GM23338 (cell line): ENCODE results near the gene GALNT5. TPM values are rescaled to one million over a fixed set of nuclear protein-coding genes. Genes with fewer than 3 reads are reported as not detected.

Source experiments
- ATAC-seq: fragments of 200-7000 bp; cut with Tn5 transposase; 3 replicates; pipeline ENCODE4 v1.9.1; 2020
- DNase-seq: peaks from one replicate; pipeline ENCODE4 v3.0.0-alpha.2; 2015; ENCODE audit warnings: low spot score
- H2AFZ ChIP-seq: fragments of 200-600 bp; sonication (generic); 2 replicates; pipeline ENCODE4 v1.8.0; 2016; ENCODE audit warnings: antibody characterized with exemption, mild to moderate bottlenecking, moderate library complexity
- H3F3A ChIP-seq: fragments of 200-600 bp; sonication (generic); replicated peaks from 2 replicates; pipeline ENCODE4 v1.8.0; 2017; ENCODE audit warnings: antibody characterized with exemption, mixed run types, low read depth
- H3K27ac ChIP-seq: fragments of 200-600 bp; sonication (generic); 2 replicates; pipeline ENCODE4 v1.6.1; 2016; ENCODE audit warnings: low read depth
- H3K27me3 ChIP-seq: fragments of 200-600 bp; sonication (generic); 2 replicates; pipeline ENCODE4 v1.8.0; 2016; ENCODE audit warnings: mild to moderate bottlenecking, mixed run types, moderate library complexity; ENCODE audit not compliant: insufficient read depth
- H3K36me3 ChIP-seq: fragments of 200-600 bp; sonication (generic); 2 replicates; pipeline ENCODE4 v1.8.0; 2016; ENCODE audit warnings: mild to moderate bottlenecking; ENCODE audit not compliant: insufficient read depth
- H3K4me1 ChIP-seq: fragments of 200-600 bp; sonication (generic); 2 replicates; pipeline ENCODE4 v1.8.0; 2016; ENCODE audit warnings: mild to moderate bottlenecking, moderate library complexity; ENCODE audit not compliant: insufficient read depth
- H3K4me2 ChIP-seq: fragments of 200-600 bp; sonication (generic); 2 replicates; pipeline ENCODE4 v1.7.1; 2017; ENCODE audit warnings: mixed run types
- H3K4me3 ChIP-seq: fragments of 200-600 bp; sonication (generic); 2 replicates; pipeline ENCODE4 v1.6.1; 2016; ENCODE audit warnings: mixed run types
- H3K79me2 ChIP-seq: fragments of 200-600 bp; sonication (generic); replicated peaks from 2 replicates; pipeline ENCODE4 v1.8.0; 2017; ENCODE audit warnings: mild to moderate bottlenecking; ENCODE audit not compliant: insufficient read depth
- H3K9me2 ChIP-seq: fragments of 200-600 bp; sonication (generic); 2 replicates; pipeline ENCODE4 v1.8.0; 2017; ENCODE audit not compliant: insufficient read depth
- H4K20me1 ChIP-seq: fragments of 200-600 bp; sonication (generic); replicated peaks from 2 replicates; pipeline ENCODE4 v1.8.0; 2017; ENCODE audit warnings: mild to moderate bottlenecking; ENCODE audit not compliant: insufficient read depth
- H3K27ac Mint-ChIP-seq: 2 replicates; pipeline ENCODE4 v1.8.0; 2020; ENCODE audit warnings: inconsistent platforms, mild to moderate bottlenecking, moderate library complexity, mixed read lengths
- H3K27me3 Mint-ChIP-seq: 3 replicates; pipeline ENCODE4 v1.8.0; 2022; ENCODE audit warnings: low read depth, mild to moderate bottlenecking, moderate library complexity, mixed read lengths, inconsistent platforms; ENCODE audit not compliant: insufficient read depth, poor library complexity
- H3K36me3 Mint-ChIP-seq: 3 replicates; pipeline ENCODE4 v1.8.0; 2021; ENCODE audit warnings: low read depth, mild to moderate bottlenecking, inconsistent platforms, moderate library complexity, mixed read lengths
- H3K4me1 Mint-ChIP-seq: 3 replicates; pipeline ENCODE4 v1.8.0; 2020; ENCODE audit warnings: mild to moderate bottlenecking, inconsistent platforms, mixed read lengths
- H3K4me3 Mint-ChIP-seq: 3 replicates; pipeline ENCODE4 v1.8.0; 2021; ENCODE audit warnings: moderate library complexity, mild to moderate bottlenecking, inconsistent platforms, mixed read lengths
- H3K9me3 Mint-ChIP-seq: 3 replicates; pipeline ENCODE4 v1.8.0; 2020; ENCODE audit warnings: moderate library complexity, mild to moderate bottlenecking, inconsistent platforms, mixed read lengths
- CREB1 ChIP-seq: fragments of 250-450 bp; sonication (Bioruptor Pico); IDR thresholded peaks from 2 replicates; pipeline ENCODE4 v1.5.0; 2020; ENCODE audit warnings: low read depth, mild to moderate bottlenecking, moderate library complexity
- EZH2 ChIP-seq: fragments of 200-600 bp; sonication (generic); IDR thresholded peaks from one replicate; pipeline ENCODE4 v1.8.0; 2017; ENCODE audit warnings: antibody characterized with exemption, mild to moderate bottlenecking, low read depth; ENCODE audit not compliant: unreplicated experiment
- EZH2phosphoT487 ChIP-seq: fragments of 200-600 bp; sonication (generic); IDR thresholded peaks from one replicate; pipeline ENCODE4 v1.8.1; 2018; ENCODE audit warnings: antibody characterized with exemption; ENCODE audit not compliant: unreplicated experiment
- JUNB ChIP-seq: IDR thresholded peaks from one replicate; pipeline ENCODE4 v1.6.1; 2016; ENCODE audit warnings: antibody characterized with exemption; ENCODE audit not compliant: unreplicated experiment
- NANOG ChIP-seq: IDR thresholded peaks from 2 replicates; pipeline ENCODE4 v1.6.1; 2016; ENCODE audit warnings: antibody characterized with exemption, borderline replicate concordance
- STAT1 ChIP-seq: IDR thresholded peaks from one replicate; pipeline ENCODE4 v1.6.1; 2016; ENCODE audit warnings: antibody characterized with exemption; ENCODE audit not compliant: unreplicated experiment
- ZNF114 ChIP-seq: fragments of 250-450 bp; sonication (Bioruptor Pico); IDR thresholded peaks from 2 replicates; pipeline ENCODE4 v1.5.0; 2020; ENCODE audit warnings: mild to moderate bottlenecking, moderate library complexity
- ZNF331 ChIP-seq: fragments of 250-450 bp; sonication (Bioruptor Pico); IDR thresholded peaks from 2 replicates; pipeline ENCODE4 v1.5.0; 2020; ENCODE audit warnings: low read depth, mild to moderate bottlenecking, moderate library complexity
- polyA plus RNA-seq: library from polyadenylated mRNA; unstranded; fragments of >200 nt; fragmentation: Nextera tagmentation; extraction: Ambion mirVana; gene quantifications from 2 replicates; pipeline ENCODE4 v1.2.1, GENCODE V29; 2016
- total RNA-seq: library from RNA; depleted of rRNA; stranded (reverse); fragments of >200 nt; shearing (Covaris generic); gene quantifications from 2 replicates; pipeline ENCODE4 v1.2.3, GENCODE V29; 2014
- TF ChIP-seq, protein P1 (sequence below), 2 experiments: fragments of 200-600 bp in 1 of 2; sonication (generic) in 1 of 2; conservative IDR thresholded peaks; 2 replicates each; pipeline versions ENCODE4 v1.5.1 to v1.6.1; 2016 to 2017; ENCODE audit warnings: antibody characterized with exemption in 2 of 2, low read depth in 2 of 2, mild to moderate bottlenecking in 2 of 2, moderate library complexity in 1 of 2
- TF ChIP-seq, protein P2 (sequence below): IDR thresholded peaks from one replicate; pipeline ENCODE4 v1.6.1; 2018; ENCODE audit warnings: antibody characterized with exemption; ENCODE audit not compliant: unreplicated experiment
- TF ChIP-seq, protein P3 (sequence below): IDR thresholded peaks from 2 replicates; pipeline ENCODE4 v1.6.1; 2016; ENCODE audit warnings: antibody characterized with exemption

GALNT5 gene
- total and polyA plus RNA-seq, 2 experiments from 2014 or later: 0.05 to 0.14 TPM

DNA sequence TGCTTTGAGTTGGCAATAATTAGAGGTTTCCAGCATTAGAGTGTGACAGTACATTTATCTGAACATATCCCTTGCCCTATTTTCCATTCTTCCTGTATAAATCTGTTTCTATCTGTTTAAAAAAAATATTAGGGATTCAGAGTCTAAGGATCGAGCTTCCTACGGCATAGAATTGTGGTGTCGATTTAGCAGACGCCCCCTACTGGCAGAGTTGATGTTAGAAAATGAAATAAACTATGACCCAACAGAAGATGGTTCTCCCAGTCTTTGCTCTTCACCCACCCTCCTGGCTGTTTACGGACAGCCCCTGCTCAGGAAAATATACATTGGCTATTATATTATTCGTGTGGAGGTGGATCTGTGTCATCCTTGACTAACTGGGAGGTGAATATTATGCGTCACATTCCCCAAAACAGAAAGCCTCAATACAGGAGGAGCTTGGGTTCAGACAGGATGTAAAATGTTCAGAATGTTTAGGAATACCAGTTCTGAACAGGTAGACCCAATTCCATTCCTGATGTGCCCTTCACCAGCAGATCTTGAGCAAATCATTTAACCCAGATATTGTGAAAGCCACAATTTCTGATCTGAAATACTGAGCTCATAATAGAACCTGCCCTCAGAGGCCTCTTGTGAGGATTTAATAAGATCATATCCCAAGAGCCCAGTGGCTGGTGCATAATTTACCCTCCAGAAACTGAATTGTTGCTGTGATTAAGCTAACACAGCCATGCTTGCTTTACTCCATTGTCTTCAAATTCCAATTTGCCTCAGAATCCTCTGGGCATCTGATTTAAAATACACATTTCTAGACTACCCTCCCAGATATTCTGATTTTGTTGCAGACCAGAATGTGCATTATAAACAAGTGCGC is 78.9 kb downstream of the GALNT5 start:
- H3K27ac Mint-ChIP-seq: no peak overlapping the region
- H3K36me3 ChIP-seq: no peaks in the 10 kb centered on the region
- H3K27me3 Mint-ChIP-seq: no peaks in the 10 kb centered on the region
- no peak overlapping the region for H3K4me3 Mint-ChIP-seq
- H3K4me1 ChIP-seq: no peaks in the 10 kb centered on the region
- H3K36me3 Mint-ChIP-seq: peaks cover 6% of the 10 kb centered on the region
- ATAC-seq (peak; percentile 83), DNase-seq (peak; percentile 82)
- no peaks in the 10 kb centered on the region for H3K79me2 ChIP-seq
- H4K20me1 ChIP-seq: no peaks in the 10 kb centered on the region
- no peak overlapping the region for H3K4me3 ChIP-seq
- peaks cover 13% of the 10 kb centered on the region; the same call in 2 of the 3 replicates for H3K4me1 Mint-ChIP-seq
- TF ChIP-seq, protein P1, sequence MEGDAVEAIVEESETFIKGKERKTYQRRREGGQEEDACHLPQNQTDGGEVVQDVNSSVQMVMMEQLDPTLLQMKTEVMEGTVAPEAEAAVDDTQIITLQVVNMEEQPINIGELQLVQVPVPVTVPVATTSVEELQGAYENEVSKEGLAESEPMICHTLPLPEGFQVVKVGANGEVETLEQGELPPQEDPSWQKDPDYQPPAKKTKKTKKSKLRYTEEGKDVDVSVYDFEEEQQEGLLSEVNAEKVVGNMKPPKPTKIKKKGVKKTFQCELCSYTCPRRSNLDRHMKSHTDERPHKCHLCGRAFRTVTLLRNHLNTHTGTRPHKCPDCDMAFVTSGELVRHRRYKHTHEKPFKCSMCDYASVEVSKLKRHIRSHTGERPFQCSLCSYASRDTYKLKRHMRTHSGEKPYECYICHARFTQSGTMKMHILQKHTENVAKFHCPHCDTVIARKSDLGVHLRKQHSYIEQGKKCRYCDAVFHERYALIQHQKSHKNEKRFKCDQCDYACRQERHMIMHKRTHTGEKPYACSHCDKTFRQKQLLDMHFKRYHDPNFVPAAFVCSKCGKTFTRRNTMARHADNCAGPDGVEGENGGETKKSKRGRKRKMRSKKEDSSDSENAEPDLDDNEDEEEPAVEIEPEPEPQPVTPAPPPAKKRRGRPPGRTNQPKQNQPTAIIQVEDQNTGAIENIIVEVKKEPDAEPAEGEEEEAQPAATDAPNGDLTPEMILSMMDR (conservative IDR thresholded peaks at IDR 0.05; ENCODE audit: low read depth in 2 of 2): peak; percentile 79 to 83
- TF ChIP-seq, protein P2, sequence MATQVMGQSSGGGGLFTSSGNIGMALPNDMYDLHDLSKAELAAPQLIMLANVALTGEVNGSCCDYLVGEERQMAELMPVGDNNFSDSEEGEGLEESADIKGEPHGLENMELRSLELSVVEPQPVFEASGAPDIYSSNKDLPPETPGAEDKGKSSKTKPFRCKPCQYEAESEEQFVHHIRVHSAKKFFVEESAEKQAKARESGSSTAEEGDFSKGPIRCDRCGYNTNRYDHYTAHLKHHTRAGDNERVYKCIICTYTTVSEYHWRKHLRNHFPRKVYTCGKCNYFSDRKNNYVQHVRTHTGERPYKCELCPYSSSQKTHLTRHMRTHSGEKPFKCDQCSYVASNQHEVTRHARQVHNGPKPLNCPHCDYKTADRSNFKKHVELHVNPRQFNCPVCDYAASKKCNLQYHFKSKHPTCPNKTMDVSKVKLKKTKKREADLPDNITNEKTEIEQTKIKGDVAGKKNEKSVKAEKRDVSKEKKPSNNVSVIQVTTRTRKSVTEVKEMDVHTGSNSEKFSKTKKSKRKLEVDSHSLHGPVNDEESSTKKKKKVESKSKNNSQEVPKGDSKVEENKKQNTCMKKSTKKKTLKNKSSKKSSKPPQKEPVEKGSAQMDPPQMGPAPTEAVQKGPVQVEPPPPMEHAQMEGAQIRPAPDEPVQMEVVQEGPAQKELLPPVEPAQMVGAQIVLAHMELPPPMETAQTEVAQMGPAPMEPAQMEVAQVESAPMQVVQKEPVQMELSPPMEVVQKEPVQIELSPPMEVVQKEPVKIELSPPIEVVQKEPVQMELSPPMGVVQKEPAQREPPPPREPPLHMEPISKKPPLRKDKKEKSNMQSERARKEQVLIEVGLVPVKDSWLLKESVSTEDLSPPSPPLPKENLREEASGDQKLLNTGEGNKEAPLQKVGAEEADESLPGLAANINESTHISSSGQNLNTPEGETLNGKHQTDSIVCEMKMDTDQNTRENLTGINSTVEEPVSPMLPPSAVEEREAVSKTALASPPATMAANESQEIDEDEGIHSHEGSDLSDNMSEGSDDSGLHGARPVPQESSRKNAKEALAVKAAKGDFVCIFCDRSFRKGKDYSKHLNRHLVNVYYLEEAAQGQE: no peak
- H3K4me2 ChIP-seq: no peak overlapping the region
- H3K27ac ChIP-seq: no peak overlapping the region
- H3F3A ChIP-seq: no peaks in the 10 kb centered on the region
- H3K9me2 ChIP-seq: peaks cover 5% of the 10 kb centered on the region
- no peak overlapping the region for H2AFZ ChIP-seq
- H3K9me3 Mint-ChIP-seq: peaks cover 6% of the 10 kb centered on the region
- H3K27me3 ChIP-seq: no peaks in the 10 kb centered on the region

DNA sequence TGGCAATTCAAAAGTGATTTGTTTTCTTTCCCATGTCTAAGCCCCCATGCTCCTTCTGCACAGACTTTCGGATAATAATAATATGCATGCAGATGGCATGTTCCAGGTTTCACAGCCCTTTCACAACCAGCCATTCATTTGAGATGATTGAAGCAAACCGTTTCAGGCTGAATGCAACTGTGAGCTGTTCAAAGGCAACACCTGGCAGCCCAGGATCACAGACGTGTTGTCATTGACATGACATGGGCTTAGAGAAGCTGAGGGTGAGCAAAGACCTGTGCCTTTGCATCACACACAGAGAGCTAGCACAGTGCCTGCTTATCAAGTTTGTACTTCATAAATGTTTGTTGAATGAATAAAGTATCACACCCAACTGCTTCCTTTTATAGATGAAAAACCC is 80.5 kb downstream of the GALNT5 start:
- no peaks in the 10 kb centered on the region for H3K4me1 ChIP-seq
- no peak overlapping the region for H2AFZ ChIP-seq
- H3K36me3 Mint-ChIP-seq: peaks cover 20% of the 10 kb centered on the region
- no peaks in the 10 kb centered on the region for H4K20me1 ChIP-seq
- H3K27me3 Mint-ChIP-seq: no peaks in the 10 kb centered on the region
- H3K36me3 ChIP-seq: no peaks in the 10 kb centered on the region
- no peak overlapping the region for H3K4me3 Mint-ChIP-seq
- DNase-seq (no peak), ATAC-seq (no peak)
- no peaks in the 10 kb centered on the region for H3K79me2 ChIP-seq
- H3K4me3 ChIP-seq: no peak overlapping the region
- H3K9me2 ChIP-seq: peaks cover 5% of the 10 kb centered on the region
- no peaks in the 10 kb centered on the region for H3K27me3 ChIP-seq
- H3K27ac ChIP-seq: no peak overlapping the region
- no peaks in the 10 kb centered on the region for H3F3A ChIP-seq
- peaks cover 21% of the 10 kb centered on the region for H3K9me3 Mint-ChIP-seq
- no peak overlapping the region for H3K4me2 ChIP-seq
- peaks cover 13% of the 10 kb centered on the region; the same call in 2 of the 3 replicates for H3K4me1 Mint-ChIP-seq
- no peak overlapping the region for H3K27ac Mint-ChIP-seq
- TF ChIP-seq, protein P2: no peak
- TF ChIP-seq CREB1 (CRISPR knock-in tag) (no peak), EZH2 (no peak), STAT1 (no peak), JUNB (no peak), EZH2phosphoT487 (no peak), NANOG (no peak), ZNF331 (CRISPR knock-in tag) (no peak), ZNF114 (CRISPR knock-in tag) (no peak)
- TF ChIP-seq, protein P3, sequence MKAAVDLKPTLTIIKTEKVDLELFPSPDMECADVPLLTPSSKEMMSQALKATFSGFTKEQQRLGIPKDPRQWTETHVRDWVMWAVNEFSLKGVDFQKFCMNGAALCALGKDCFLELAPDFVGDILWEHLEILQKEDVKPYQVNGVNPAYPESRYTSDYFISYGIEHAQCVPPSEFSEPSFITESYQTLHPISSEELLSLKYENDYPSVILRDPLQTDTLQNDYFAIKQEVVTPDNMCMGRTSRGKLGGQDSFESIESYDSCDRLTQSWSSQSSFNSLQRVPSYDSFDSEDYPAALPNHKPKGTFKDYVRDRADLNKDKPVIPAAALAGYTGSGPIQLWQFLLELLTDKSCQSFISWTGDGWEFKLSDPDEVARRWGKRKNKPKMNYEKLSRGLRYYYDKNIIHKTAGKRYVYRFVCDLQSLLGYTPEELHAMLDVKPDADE: no peak
